GM12878 (cell line): ENCODE measurements around the gene CCDC120. TPM values are rescaled to one million over a fixed set of nuclear protein-coding genes. Genes with fewer than 3 reads are reported as not detected.

Experiments used
- ATAC-seq: fragments of 200-7000 bp; cut with Tn5 transposase; 3 replicates; pipeline ENCODE4 v1.9.1; 2020; ENCODE audit warnings: mild to moderate bottlenecking, moderate library complexity
- BruUV-seq: library from RNA; stranded (reverse); fragments of 400-500 nt; replicated peaks from 2 replicates; lab custom pipeline; 2021; lab: Mats Ljungman, UMichigan
- CTCF ChIA-PET: fragments of 300-600 bp; sonication (Branson Sonifier 250); formaldehyde crosslinking; extraction: SDS; loops from one replicate; lab custom pipeline; 2021; ENCODE audit warnings: inconsistent platforms; lab: Yijun Ruan, JAX
- POLR2A ChIA-PET: fragments of 350-600 bp; formaldehyde crosslinking; extraction: SDS; loops from one replicate; lab custom pipeline; 2021; ENCODE audit warnings: inconsistent platforms; lab: Charles Lee
- RAD21 ChIA-PET: fragments of 300-600 bp; sonication (Branson Sonifier 250); formaldehyde crosslinking; loops from one replicate; lab custom pipeline; 2023; ENCODE audit warnings: antibody characterized with exemption; ENCODE audit not compliant: unreplicated experiment; lab: Charles Lee
- SMC1A ChIA-PET: fragments of 300-600 bp; sonication (Branson Sonifier 250); formaldehyde crosslinking; loops from one replicate; lab custom pipeline; 2023; ENCODE audit not compliant: unreplicated experiment, uncharacterized antibody; lab: Charles Lee
- DNase-seq: peaks from one replicate; pipeline ENCODE4 v3.0.0-alpha.2; 2011; ENCODE audit warnings: low read depth, low spot score
- FAIRE-seq: peaks from 3 replicates; lab custom pipeline; 2011; peaks lifted over from hg19 to GRCh38; lab: Jason Lieb, UNC
- H2AFZ ChIP-seq: 2 replicates; pipeline ENCODE4 v1.6.0; 2011; ENCODE audit warnings: low read depth, low read length, control low read depth; ENCODE audit not compliant: control insufficient read depth
- H3K27ac ChIP-seq: 2 replicates; pipeline ENCODE4 v1.5.1; 2011; ENCODE audit warnings: control low read depth; ENCODE audit not compliant: control insufficient read depth, insufficient read depth
- H3K27me3 ChIP-seq, 2 experiments: replicated peaks in 1 of 2; 2 replicates each; pipeline versions ENCODE4 v1.6.0 to v1.6.1; 2011; ENCODE audit warnings: low read length in 1 of 2; ENCODE audit not compliant: control insufficient read depth in 2 of 2, insufficient read depth in 2 of 2
- H3K36me3 ChIP-seq, 2 experiments: 2 replicates each; pipeline ENCODE4 v1.5.1; 2011; ENCODE audit warnings: low read length in 1 of 2; ENCODE audit not compliant: control insufficient read depth in 2 of 2, insufficient read depth in 2 of 2
- H3K4me1 ChIP-seq: 2 replicates; pipeline ENCODE4 v1.6.1; 2011; ENCODE audit warnings: mild to moderate bottlenecking, low read length, moderate library complexity, mixed read lengths; ENCODE audit not compliant: control insufficient read depth, insufficient read depth
- H3K4me2 ChIP-seq: 2 replicates; pipeline ENCODE4 v1.6.0; 2011; ENCODE audit warnings: control low read depth; ENCODE audit not compliant: control insufficient read depth, insufficient read depth
- H3K4me3 ChIP-seq: fragments of 200-600 bp; sonication (generic); 2 replicates; pipeline ENCODE4 v1.5.1; 2016
- H3K79me2 ChIP-seq: 2 replicates; pipeline ENCODE4 v1.6.0; 2011; ENCODE audit warnings: low read length; ENCODE audit not compliant: control insufficient read depth, insufficient read depth
- H3K9ac ChIP-seq: 2 replicates; pipeline ENCODE4 v1.8.0; 2011; ENCODE audit warnings: low read length, control low read depth, mixed read lengths; ENCODE audit not compliant: control insufficient read depth, insufficient read depth
- H3K9me3 ChIP-seq: replicated peaks from 3 replicates; pipeline ENCODE4 v1.5.1; 2011; ENCODE audit warnings: mild to moderate bottlenecking, low read length; ENCODE audit not compliant: control insufficient read depth, insufficient read depth
- H4K20me1 ChIP-seq: 2 replicates; pipeline ENCODE4 v1.6.0; 2011; ENCODE audit not compliant: control insufficient read depth, insufficient read depth
- RBBP5 ChIP-seq: fragments of 200-600 bp; sonication (generic); conservative IDR thresholded peaks from 2 replicates; pipeline ENCODE4 v1.6.1; 2016
- SREBF2 ChIP-seq: IDR thresholded peaks from 2 replicates; pipeline ENCODE4 v1.6.1; 2012; ENCODE audit warnings: mild to moderate bottlenecking, low read length
- ZNF217 ChIP-seq: fragments of 450-650 bp; IDR thresholded peaks from 2 replicates; pipeline ENCODE4 v1.6.1; 2017; ENCODE audit warnings: antibody characterized with exemption, mild to moderate bottlenecking
- WGBS: methylation state at CpG from one replicate; pipeline ENCODE4 v1.1.6; 2016; ENCODE audit warnings: low lambda C conversion rate; ENCODE audit not compliant: insufficient replicate concordance, insufficient coverage; ENCODE audit errors: missing lambda C conversion rate; 5-methylcytosine and 5-hydroxymethylcytosine counted together
- in situ Hi-C: fragments of 300-500 bp; cut with MboI; formaldehyde crosslinking; loops from 9 replicates; pipeline ENCODE4 v1.14.3; 2018; ENCODE audit warnings: mixed read lengths
- intact Hi-C: fragments of 100-400 bp; cut with micrococcal nuclease; formaldehyde crosslinking; loops from one replicate; pipeline ENCODE4 v1.14.2; 2022; ENCODE audit not compliant: unreplicated experiment
- polyA plus RNA-seq, 11 experiments: library from polyadenylated mRNA; depleted of rRNA in 4 of 11; unstranded in 6 of 11; stranded (reverse) in 5 of 11; fragments of >200 nt; fragmentation: Nextera tagmentation in 4 of 11; fragmentation: Illumina TruSeq in 1 of 11; extraction: Ambion mirVana in 4 of 11; extraction: Trizol in 1 of 11; gene quantifications; 1 replicate in 1 of 11; 2 replicates in 10 of 11; pipeline versions ENCODE4 v1.2.1 to v1.2.3, GENCODE V29; 2011 to 2016; ENCODE audit warnings: inconsistent platforms in 2 of 11, missing spikeins in 2 of 11, low read depth in 1 of 11
- total RNA-seq, 4 experiments: library from RNA; depleted of rRNA in 3 of 4; stranded (reverse); fragments of >200 nt in 3 of 4; fragmentation: Illumina TruSeq in 1 of 4; extraction: Trizol in 1 of 4; gene quantifications; 2 replicates each; pipeline versions ENCODE4 v1.2.1 to v1.2.3, GENCODE V29; 2013 to 2021
- TF ChIP-seq, protein P1 (sequence below): fragments of 450-650 bp; IDR thresholded peaks from 2 replicates; pipeline ENCODE4 v1.6.1; 2017; ENCODE audit warnings: antibody characterized with exemption, mild to moderate bottlenecking, moderate library complexity
- TF ChIP-seq, protein P2 (sequence below): fragments of 450-650 bp; IDR thresholded peaks from 2 replicates; pipeline ENCODE4 v1.6.1; 2017; ENCODE audit warnings: low read depth, mild to moderate bottlenecking, moderate library complexity

CCDC120 gene
- total and polyA plus RNA-seq, 10 of the 15 experiments (the other 5 are each of a cell fraction or from before 2014, with no cell fraction given): 0.11 to 4.1 (median 0.76) TPM

DNA sequence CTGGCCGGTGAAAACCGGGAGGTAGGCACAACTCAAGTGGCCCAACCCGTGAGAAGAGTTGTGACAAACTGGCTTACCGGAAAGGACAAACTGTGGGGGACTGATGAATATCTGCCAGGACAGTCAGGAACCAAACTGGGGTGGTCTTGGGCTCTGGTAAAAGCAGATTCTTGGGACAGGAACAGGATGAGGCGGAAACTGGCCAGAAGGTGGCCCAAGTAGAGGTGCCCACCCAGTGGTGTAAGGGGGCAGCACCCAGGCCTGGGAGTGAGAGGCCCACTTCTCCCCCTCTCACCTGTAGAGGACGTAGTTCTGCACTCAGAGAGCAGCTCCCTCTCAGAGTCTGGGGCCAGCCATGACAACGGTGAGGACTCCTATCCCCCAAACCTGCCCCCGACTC is 5.9 kb downstream of the CCDC120 start:
- BruUV-seq: no TSS peak
- in situ Hi-C loops: no loop called here
- Histone ChIP-seq H3K79me2 (no peaks in the 10 kb centered on the region), H3K9me3 (no peaks in the 10 kb centered on the region), H3K9ac (no peak overlapping the region), H4K20me1 (no peaks in the 10 kb centered on the region), H3K4me3 (no peak overlapping the region), H3K27ac (no peak overlapping the region), H3K4me2 (no peak overlapping the region), H3K36me3 (no peaks in the 10 kb centered on the region), H2AFZ (no peak overlapping the region), H3K27me3 (no peaks in the 10 kb centered on the region), H3K4me1 (no peaks in the 10 kb centered on the region)
- intact Hi-C loops: no loop called here
- FAIRE-seq (no peak), ATAC-seq (no peak), DNase-seq (no peak)
- ChIA-PET POLR2A (no interaction called here), RAD21 (no interaction called here), SMC1A (interaction anchor here (1.1 kb wide), 1 partner anchor 21 kb away, joined by 3 read pairs; the partner anchor contains the start of gene TFE3), CTCF (no interaction called here)
- 66% methylated on average over 8 of the region's 8 CpGs for whole genome bisulfite sequencing
- TF ChIP-seq RBBP5 (no peak), ZNF217 (no peak), SREBF2 (no peak)
- TF ChIP-seq, protein P1, sequence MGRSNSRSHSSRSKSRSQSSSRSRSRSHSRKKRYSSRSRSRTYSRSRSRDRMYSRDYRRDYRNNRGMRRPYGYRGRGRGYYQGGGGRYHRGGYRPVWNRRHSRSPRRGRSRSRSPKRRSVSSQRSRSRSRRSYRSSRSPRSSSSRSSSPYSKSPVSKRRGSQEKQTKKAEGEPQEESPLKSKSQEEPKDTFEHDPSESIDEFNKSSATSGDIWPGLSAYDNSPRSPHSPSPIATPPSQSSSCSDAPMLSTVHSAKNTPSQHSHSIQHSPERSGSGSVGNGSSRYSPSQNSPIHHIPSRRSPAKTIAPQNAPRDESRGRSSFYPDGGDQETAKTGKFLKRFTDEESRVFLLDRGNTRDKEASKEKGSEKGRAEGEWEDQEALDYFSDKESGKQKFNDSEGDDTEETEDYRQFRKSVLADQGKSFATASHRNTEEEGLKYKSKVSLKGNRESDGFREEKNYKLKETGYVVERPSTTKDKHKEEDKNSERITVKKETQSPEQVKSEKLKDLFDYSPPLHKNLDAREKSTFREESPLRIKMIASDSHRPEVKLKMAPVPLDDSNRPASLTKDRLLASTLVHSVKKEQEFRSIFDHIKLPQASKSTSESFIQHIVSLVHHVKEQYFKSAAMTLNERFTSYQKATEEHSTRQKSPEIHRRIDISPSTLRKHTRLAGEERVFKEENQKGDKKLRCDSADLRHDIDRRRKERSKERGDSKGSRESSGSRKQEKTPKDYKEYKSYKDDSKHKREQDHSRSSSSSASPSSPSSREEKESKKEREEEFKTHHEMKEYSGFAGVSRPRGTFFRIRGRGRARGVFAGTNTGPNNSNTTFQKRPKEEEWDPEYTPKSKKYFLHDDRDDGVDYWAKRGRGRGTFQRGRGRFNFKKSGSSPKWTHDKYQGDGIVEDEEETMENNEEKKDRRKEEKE: no peak
- TF ChIP-seq, protein P2, sequence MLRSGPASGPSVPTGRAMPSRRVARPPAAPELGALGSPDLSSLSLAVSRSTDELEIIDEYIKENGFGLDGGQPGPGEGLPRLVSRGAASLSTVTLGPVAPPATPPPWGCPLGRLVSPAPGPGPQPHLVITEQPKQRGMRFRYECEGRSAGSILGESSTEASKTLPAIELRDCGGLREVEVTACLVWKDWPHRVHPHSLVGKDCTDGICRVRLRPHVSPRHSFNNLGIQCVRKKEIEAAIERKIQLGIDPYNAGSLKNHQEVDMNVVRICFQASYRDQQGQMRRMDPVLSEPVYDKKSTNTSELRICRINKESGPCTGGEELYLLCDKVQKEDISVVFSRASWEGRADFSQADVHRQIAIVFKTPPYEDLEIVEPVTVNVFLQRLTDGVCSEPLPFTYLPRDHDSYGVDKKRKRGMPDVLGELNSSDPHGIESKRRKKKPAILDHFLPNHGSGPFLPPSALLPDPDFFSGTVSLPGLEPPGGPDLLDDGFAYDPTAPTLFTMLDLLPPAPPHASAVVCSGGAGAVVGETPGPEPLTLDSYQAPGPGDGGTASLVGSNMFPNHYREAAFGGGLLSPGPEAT: no peak
